H1 (cell line): ENCODE measurements around the gene FGB. TPM values are rescaled to one million over a fixed set of nuclear protein-coding genes. Genes with fewer than 3 reads are reported as not detected.

Experiments
- BRCA1 ChIP-seq: IDR thresholded peaks from 2 replicates; pipeline ENCODE4 v1.6.1; 2012; ENCODE audit warnings: low read depth, low read length, improper control_type of control experiment
- CHD7 ChIP-seq: fragments of 300-600 bp; sonication (generic); IDR thresholded peaks from 2 replicates; pipeline ENCODE4 v1.7.1; 2012; ENCODE audit warnings: low read length, moderate library complexity, mild to moderate bottlenecking, inconsistent platforms; ENCODE audit not compliant: insufficient replicate concordance
- JUND ChIP-seq: IDR thresholded peaks from 2 replicates; pipeline ENCODE4 v1.6.1; 2011; ENCODE audit warnings: mild to moderate bottlenecking, improper control_type of control experiment, low read length
- KDM4A ChIP-seq: IDR thresholded peaks from one replicate; pipeline ENCODE4 v1.7.1; 2012; ENCODE audit warnings: low read depth, mild to moderate bottlenecking, moderate library complexity, low read length, inconsistent platforms; ENCODE audit not compliant: severe bottlenecking
- MAFK ChIP-seq: IDR thresholded peaks from 2 replicates; pipeline ENCODE4 v1.6.1; 2012; ENCODE audit warnings: low read depth, mild to moderate bottlenecking, improper control_type of control experiment, low read length
- POLR2AphosphoS5 ChIP-seq: IDR thresholded peaks from 2 replicates; pipeline ENCODE4 v1.6.1; 2011; ENCODE audit warnings: low read depth, low read length
- SP1 ChIP-seq: IDR thresholded peaks from 2 replicates; pipeline ENCODE4 v1.6.1; 2011; ENCODE audit warnings: low read depth, low read length
- USF2 ChIP-seq: IDR thresholded peaks from 2 replicates; pipeline ENCODE4 v1.6.1; 2011; ENCODE audit warnings: low read length, improper control_type of control experiment
- polyA plus RNA-seq, 7 experiments: library from polyadenylated mRNA; depleted of rRNA in 3 of 7; stranded (reverse) in 5 of 7; unstranded in 2 of 7; fragments of >200 nt in 5 of 7; fragments of 200-250 nt in 2 of 7; gene quantifications; 1 replicate in 5 of 7; 2 replicates in 1 of 7; 4 replicates in 1 of 7; pipeline versions ENCODE4 v1.2.1 to v1.2.3, GENCODE V29; 2011 to 2013; ENCODE audit warnings: missing spikeins in 2 of 7, mixed read lengths in 2 of 7
- total RNA-seq: library from RNA; stranded (reverse); fragmentation: NEBNext Ultra II Directional; extraction: Animal tissue kit (Norgen Biotek cat#: 25700); gene quantifications from 2 replicates; pipeline ENCODE4 v1.2.1, GENCODE V29; 2021

Gene FGB
- total and polyA plus RNA-seq, 2 of the 8 experiments (the other 6 are each of a cell fraction or from before 2014, with no cell fraction given), result not detected

GRCh38 chr4:154615211-154615610, 52.4 kb downstream of the FGB start (continued):
- TF ChIP-seq USF2 (no peak), SP1 (no peak), MAFK (no peak), CHD7 (no peak), POLR2AphosphoS5 (no peak), BRCA1 (no peak), KDM4A (no peak), JUND (no peak)
